GM19023 (cell line): ENCODE measurements around the gene CACNA1F.

ENCODE experiments used
- ATAC-seq: cut with Tn5 transposase; IDR thresholded peaks from one replicate; pipeline ENCODE4 v1.9.1; 2021; ENCODE audit warnings: mild to moderate bottlenecking, moderate library complexity; ENCODE audit not compliant: unreplicated experiment

The CACNA1F gene

DNA sequence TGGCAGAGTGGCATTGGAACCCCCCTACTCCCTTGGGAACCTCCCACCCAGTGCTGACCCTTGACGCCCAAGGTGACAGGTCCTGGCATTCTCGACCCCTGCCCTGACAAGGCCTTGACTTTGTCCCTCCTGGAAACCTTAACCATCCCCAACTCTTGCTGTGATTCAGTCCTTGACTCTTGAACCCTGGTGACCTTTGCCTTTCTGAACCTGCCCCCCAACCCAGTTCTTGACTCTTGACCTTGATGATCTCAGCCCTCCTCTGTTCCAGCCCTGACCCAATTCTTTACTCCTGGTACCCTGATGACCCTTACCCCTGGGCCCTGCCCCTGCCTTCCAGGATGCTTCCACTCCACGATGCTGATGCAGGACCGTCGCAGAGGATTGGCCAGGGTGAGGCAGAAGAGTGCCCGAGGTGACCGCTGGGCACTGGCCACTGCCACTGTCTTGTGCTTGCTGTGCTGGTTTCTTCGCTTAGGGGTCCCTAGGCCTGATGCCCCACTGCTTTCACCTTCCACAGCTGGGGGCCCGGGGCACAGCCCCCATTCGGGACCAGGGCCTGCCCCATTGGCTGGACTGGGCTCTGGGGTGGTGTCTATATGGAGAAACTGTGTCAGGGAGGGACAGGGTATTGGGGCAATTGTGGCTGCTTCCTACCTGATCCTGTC is 1.7 kb downstream of the CACNA1F start:
- no peak for ATAC-seq

DNA sequence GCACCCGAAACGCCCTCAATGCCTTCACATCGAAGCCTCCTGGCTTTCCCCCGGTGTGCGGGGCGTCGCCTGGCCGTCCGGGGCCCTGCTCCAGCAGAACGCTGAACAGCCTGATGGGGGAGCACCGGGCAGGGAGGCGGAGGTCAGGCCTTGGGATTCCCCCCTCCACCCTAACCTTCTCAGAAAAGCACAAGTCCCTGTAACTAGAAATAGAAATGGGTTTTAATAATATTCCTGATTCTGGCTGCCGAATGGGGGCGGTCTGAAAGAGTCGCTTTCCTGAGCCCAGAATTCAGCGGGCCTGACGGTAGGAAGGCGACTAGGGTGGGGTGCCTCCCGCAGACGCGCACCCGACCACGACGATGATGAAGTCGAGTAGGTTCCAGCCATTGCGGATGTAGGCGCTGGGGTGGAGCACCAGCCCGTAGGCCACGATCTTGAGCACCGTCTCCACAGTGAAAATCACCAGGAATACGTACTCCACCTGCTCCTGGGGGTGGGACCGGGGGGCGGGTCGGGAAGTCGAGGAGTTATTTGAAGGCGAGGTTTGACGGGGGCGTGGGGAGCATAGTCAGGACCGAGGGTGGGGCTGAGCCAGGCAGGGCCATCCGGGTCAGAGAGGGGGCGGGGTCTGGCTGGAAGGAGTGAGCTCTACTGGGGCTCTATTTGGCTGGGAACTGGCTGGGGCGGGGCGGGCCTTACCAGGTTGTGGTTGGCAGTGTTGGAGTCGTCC is 2.5 kb downstream of the CACNA1F start:
- peak; percentile 57 for ATAC-seq

DNA sequence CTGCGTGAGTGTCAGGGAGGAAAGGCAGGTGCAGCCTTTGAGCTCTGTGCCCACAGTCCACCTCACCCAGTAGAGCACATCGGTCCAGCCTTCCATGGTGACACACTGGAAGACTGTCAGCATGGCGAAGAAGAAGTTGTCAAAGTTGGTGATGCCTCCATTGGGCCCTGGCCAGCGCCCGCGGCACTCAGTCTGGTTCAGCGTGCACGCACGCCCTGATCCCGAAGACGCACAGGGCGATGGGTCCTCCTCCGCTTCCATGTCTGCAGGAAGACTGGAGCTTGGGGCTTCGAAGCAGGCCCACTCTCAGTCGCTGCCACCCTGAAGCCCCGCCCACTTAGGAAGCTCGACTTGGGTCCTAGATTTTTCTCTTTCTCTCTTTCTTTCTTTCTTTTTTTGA is 5.0 kb downstream of the CACNA1F start:
- no peak for ATAC-seq

DNA sequence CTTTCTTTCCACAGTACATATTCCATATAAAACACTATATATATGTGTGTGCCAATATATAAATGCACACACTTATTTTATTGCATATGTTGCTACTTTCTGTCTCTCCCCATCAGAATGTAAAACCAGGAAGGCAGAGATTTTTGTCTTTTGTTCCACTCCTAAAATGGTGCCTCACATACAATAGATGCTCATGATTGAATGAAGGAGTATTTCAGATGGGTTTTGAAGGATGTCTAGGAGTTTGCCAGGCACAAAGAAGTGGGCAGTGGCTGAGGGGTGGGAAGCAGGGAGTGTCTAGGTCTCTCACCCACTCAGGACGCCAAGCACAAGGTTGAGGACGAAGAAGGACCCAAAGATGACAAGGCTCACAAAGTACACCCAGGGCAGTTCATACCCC is 5.4 kb downstream of the CACNA1F start:
- no peak for ATAC-seq

DNA sequence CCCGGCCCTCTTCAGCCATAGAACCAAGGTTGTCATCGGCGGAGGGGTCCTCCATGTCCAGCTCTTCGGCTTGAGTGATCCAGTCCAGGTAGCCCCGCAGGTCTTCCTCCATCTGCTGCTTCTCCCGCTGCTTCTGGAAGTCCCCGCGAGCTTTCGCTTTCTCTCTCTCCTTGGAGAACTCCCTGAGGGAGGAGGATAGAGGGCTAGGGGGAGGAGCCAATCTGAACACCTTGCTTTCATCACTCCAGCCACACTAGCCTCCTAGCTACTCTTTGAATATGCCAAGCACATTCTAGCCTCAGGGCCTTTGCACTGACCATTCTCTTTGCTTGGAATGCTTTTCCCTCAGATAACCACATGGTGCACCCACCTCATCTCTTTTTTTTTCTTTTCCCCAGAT is 6.2 kb downstream of the CACNA1F start:
- no peak for ATAC-seq

DNA sequence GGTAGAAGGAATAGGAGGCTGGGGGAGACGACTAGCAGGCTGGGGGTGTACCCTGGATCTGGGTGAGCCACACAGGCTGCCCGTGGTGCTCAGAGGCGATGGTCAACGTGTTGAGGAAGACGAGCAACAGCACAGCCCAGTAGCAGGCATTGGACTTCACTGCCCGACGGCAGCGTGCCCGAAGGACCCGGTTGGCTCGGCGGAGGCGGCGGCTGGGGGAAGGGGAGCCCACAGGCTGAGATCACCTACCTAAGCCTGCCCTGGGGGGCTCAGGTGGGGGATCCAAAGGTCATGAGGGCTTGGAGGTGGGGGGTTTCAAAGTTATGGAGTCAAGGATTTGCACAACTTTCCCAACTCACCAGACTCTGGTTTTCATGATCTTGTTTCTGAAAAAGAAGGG is 7.3 kb downstream of the CACNA1F start:
- no peak for ATAC-seq

DNA sequence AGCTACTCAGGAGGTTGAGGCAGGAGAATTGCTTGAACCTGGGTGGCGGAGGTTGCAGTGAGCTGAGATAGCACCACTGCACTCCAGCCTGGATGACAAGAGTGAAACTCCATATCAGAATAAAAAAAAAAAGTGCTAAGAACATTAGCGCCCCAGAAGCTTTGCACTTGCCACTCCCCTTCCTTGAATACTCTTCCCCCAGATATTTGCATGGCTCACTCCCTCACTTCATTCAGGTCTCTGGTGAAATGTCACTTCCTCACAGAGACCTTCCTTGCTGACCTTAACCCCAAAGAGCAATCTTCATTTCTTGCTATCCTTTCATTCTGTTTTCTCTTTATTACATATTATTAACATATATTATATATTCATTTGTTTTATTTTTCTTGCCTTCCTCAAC is 11.3 kb downstream of the CACNA1F start:
- ATAC-seq: no peak

DNA sequence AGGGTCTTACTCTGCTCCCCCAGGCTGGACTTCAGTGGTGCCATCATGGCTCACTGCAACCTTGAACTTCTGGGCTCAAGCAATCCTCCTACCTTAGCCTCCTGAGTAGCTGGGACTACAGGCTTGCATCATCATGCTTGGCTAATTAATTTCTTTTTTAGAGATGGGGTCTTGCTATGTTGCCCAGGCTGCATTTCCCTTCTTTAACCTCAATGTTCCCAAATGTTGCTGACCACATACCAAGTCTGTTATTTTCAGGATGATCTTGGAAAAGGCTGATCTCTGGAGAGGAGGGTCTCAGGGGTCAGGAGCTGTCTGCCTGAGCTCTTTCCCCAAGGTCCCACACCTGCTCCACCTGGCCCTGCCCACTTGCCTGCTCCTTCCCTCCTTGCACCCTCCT is 13.0 kb downstream of the CACNA1F start:
- no peak for ATAC-seq

DNA sequence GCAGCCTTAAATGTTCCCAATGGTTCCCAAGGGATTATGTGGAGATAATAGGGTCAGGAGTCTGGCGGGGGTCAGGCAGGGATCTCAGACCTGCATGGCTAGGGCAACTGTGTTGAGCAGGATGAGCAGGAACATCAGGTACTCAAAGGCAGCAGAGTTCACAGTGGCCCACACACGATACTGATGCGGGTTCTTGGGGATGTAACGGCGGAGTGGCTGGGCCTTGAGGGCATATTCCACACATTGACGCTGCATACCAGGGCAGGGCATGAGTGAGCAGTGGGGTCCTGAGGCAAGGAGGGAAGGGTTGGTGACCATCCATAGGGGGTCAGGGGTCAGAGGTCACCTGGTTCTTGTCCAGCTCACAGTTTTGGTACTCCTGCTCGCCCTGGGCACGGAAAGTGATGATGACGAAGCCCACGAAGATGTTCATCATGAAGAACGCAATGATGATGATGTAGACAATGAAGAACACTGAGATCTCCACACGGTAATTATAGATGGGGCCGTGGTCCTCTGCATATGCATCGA is 18.1 kb downstream of the CACNA1F start:
- ATAC-seq: no peak

DNA sequence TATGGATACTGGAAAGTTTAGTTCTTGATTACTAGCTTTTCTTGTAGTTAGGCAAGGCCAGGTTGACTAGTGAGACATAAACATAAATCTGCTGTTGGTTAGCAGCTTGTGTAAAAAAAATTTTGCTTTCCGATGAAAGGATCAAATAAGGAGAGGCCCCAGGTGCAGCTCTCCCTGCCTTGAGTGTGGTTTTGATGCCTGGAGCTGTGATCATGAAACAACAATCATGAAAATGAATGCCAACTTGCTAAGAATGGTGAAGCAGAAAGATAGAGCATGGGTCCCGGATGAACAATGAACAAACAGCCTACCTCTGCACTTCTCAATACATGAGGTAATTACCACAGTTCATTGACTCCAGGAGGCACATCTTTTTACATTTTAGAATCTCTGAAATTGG is 18.7 kb downstream of the CACNA1F start:
- ATAC-seq: no peak

DNA sequence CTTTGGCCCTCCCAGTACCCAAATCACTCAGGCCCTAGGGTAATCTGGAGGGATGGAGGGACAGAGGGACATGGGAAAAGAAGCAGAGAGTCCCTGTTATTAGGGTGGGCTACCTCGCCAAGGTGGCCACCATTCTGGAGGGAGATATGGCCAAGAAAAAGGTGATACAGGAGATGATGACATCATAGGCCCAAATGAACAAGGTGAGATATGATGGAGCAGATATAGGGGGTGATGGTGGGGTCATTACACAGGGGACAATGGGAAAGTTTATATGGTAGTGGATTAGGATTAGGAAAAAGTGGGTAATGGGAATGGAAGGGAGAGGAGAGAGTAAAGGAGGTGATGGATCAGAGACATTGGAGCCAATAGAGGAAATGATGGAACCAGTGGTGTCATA is 20.3 kb downstream of the CACNA1F start:
- ATAC-seq: no peak

DNA sequence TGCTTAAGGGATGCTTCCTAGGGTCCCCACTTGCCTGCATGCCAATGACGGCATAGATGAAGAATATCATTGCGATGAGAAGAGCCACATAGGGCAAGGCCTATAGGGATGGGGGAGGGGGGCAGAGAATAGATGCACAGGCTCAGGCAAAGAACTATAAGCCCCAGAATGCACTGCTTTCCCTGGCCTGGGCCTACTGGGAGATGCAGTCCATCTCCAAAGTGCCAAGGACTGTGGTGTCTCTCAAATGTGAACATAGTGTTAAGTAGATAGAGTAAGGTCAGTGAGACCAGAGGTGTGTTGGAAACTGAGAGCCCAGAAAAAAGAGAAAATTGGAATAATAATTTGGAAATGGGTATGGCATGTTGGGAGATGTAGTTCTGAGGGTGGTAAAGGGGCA is 20.9 kb downstream of the CACNA1F start:
- ATAC-seq: no peak

DNA sequence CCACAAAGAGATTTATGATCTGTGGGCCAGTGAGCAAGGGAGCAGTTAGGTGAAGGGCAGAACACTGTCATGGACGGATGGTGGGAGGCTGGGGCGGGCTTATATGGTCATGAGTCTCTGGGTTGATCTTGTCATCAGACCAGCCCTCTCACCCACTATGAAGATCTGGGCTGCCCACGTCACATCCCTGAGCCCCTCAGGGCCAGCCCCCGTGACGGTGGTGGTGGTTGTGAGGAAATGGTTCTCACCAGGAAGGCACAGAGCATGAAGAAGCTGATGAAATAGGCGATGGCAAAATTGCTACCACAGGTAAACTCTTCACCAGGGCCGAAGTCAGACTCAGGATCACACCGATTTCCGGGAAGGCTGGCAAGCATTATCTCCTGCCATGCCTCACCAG is 22.1 kb downstream of the CACNA1F start:
- no peak for ATAC-seq

DNA sequence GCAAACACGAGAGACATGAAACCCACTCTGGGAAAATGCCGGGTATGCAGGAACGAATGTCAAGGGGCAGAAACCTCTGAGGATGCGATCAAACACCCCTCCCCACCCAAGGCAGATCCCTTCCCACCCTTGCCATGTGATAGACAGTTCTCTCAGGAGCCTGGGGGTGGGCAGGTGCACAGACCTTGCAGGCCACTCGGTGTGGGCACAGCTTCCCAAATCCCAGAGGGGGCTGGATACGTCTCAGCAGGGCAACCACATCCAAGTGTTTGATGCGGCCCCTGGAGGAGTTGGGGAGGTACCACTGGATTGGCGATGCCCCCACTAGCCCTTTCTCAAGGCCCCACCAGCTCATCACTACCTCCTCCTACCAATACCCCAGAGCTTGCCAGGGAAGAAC is 22.7 kb downstream of the CACNA1F start:
- ATAC-seq: no peak

DNA sequence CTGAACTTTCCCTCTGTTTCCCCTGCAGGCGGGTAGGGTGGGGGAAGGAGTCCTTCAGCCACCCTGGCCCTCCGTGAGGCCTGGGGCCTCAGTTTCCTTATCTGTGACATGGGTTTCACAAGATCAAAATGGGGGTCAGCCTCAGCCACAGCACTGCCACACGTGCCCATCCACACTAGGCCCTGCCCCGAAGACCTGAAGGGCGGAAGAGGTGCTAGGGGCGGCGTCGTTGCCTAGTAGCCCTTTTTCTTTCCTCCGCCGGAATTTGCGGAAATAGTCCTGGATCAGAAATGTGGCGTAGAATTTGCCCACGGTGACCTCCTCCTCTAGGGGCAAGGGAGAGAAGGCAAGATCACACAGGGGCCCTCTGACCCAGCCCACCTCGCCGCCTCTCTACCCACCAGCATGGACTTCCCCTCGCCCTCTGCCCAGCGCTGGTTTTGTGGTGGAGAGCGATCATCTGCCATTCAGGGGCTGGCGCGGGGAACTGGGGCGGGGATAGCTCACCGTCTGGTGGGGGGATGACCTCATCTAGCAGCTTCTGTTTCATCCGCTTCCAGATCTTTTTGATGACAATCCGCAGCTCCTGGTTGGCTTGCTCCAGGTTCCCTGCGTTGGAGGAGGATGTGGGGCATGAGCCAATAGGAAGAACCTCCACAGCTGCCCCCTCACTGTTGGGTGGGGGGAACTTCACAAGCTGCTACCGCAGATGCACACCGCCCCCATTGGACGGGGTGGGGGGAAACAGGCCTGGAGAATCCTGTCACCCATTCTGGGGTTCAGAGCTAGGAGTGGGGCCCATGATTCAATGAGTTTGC is 23.5 kb downstream of the CACNA1F start:
- ATAC-seq: no peak

DNA sequence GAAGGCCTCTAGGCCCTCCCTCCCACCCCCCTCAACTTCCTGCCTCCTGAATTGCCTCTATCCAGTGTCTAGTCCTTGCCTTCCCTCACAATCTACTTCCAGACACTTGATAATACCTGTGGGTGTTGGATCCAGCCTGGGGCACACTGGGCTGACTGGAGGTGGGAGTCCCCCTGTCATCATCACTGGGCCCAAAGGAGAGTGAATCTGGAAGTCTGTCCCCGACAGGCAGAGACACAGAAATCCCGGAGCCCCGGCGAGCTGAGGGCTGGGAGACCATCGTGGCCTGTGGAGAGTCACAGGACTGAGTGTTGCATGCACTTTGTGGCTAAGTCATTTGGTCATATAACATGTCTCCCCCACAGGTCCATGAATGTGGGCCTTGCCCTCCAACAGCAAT is 24.7 kb downstream of the CACNA1F start:
- ATAC-seq: no peak

DNA sequence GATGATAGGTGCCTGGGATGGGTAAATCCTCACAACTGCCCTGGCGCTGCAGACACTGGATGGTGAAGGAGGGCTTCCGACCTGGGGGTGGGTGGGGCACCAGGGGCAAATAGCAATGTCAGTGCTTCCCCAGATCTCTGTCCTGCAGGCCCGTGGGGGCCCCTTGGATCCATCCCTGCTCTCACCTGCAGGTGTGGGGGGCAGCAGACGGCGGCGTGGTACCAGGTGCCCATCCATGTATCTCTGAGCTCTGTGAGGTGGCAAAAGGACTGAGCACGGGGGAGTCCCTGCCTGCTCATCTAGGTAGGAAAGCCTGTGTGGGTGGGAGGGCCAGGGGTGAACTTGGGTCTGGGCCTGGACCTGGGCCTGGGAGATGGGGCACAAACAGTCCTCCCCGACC is 26.6 kb downstream of the CACNA1F start:
- no peak for ATAC-seq

DNA sequence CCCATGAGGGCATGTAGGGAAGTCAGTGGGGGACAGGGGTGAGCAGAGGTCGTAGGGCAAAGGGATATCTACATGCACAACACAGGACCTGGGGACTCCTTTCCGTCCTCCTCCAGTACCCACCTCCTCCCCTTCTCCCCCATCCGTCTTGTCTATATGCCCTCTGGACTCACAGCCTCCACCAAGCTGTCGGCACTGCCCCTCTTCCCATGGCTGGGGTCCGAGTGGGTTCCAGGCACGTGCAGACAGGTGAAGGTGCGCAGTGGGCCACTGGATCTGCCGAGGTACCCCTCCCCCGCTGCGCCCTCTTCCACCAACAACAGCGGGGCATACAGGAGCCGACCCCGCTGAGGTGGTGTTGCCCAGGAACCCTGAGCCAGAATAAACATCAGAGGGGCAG is 27.7 kb downstream of the CACNA1F start:
- no peak for ATAC-seq

DNA sequence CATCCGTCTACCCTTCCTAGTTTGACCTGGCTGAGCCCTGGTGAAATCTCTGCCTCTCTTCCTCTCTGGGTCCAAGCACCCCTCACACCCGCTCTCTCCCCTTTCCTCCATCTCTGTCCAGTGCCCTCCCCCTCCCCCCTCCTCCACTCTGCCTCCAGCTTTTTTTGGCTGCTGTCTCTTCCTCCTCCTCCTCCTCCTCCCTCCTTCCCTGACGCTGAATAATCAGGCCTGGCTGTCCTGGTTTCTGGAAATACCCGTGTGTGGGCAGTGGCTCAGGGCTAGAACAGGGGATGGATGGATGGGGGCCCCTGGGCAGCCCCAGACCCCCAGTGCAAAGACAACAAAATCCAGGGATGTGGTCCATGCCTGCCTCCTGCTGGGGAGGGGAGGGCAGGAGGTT is 28.4 kb downstream of the CACNA1F start:
- no peak for ATAC-seq

DNA sequence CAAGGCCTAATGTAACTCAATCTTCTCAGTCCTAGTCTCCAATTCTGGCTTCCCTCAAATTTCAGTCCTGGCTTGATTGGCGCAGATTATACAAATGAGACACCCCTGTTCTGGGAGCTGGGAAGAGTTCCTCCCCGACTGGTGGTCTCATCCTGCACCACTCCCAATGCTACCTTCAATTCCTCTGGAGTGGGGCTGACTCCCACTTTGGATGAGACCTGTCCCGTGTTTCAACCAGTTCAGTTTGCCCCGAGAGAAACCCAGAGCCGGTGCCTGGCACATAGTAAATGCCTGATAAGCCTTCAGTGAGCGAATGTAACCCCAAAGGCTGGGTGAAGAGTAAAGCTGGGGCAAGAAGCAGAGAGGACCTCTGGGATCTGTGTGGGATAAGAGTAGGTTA is 29.1 kb downstream of the CACNA1F start:
- ATAC-seq: no peak

DNA sequence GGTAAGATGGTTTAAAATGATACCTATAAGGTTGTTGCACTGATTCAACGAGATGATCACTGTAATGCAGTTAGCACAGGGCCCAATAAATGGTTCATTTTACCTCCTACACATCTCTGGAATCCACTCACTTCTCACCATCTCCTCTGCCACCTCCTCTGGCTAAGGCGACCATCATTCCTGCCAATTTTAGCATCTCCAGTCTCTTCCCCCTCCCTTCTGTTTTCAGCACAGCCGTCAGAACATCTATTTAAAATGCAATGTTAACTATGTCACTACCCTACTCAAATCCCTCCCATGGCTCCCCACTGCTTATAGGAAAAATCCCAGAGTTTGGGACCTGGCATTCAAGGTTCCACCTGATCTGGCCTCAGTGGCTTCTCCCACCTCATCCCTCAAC is 29.6 kb downstream of the CACNA1F start:
- no peak for ATAC-seq

DNA sequence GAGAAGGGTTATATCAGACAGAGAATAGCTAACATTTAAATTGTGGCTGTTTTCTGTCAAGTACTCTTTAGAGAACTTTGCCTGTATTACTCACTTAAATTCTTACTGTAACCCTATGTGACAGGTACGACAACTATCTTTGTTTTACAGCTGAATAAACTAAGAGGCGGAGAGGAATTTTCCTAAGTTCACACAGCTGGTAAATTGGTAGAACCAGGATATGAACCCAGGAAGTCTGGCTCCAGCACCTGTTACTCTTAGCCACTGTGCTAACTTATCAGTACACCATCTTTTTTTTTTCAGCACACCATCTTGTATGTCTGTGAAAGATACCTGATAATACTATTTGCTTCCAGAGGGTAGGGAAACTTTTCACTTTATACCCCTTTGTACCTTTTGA is 31.1 kb downstream of the CACNA1F start:
- ATAC-seq: no peak
